NCI-H187 treated with DMSO at 0.1 percent for 48 hours (cell line): ENCODE measurements around the gene CENPL.
"Not testable (repeated sequence)": the region's sequence is repeated elsewhere in the genome, so short reads cannot be mapped to it uniquely, and the experiment has no call there.

Experiments
- DNase-seq: peaks from one replicate; lab custom pipeline; 2025; lab: John Stamatoyannopoulos, UW

The CENPL gene

GRCh38 chr1:173824315-173825081, at the start of gene CENPL, which contains the start of gene DARS2:
TSS of gene CENPL (minus strand) at chr1:173824883. CDS start at chr1:173811299, 13,584 bp downstream.
TSS of gene DARS2 (plus strand) at chr1:173824673. CDS start at chr1:173825230, 557 bp downstream.
- DNase-seq: peak; percentile 99

GRCh38 chr1:173871500-173871899, 46.8 kb upstream of the CENPL start:
- DNase-seq: no peak

- no peak for DNase-seq
These were observed 46.4 kb upstream of the CENPL start for GRCh38 chr1:173871091-173871490.

- DNase-seq: no peak
These were observed 45.8 kb upstream of the CENPL start for GRCh38 chr1:173870252-173871075.

GRCh38 chr1:173869021-173869359, 44.3 kb upstream of the CENPL start:
- DNase-seq: no peak

GRCh38 chr1:173868266-173869020, 43.8 kb upstream of the CENPL start, which contains the start of gene ZBTB37:
TSS of gene ZBTB37 (plus strand) at chr1:173868380. CDS start at chr1:173870226, 1,846 bp downstream.
- DNase-seq: peak; percentile 91

- DNase-seq: peak; percentile 100
These were observed 43.1 kb upstream of the CENPL start, which contains the start of gene GAS5 for GRCh38 chr1:173867753-173868265. TSS of gene GAS5 (minus strand) at chr1:173867989.

- DNase-seq: no peak
These were observed 42.6 kb upstream of the CENPL start for GRCh38 chr1:173867141-173867752.

GRCh38 chr1:173866413-173867115, 41.9 kb upstream of the CENPL start:
- DNase-seq: no peak

GRCh38 chr1:173865468-173866164, 40.9 kb upstream of the CENPL start:
- DNase-seq: no peak

- no peak for DNase-seq
These were observed 39.6 kb upstream of the CENPL start for GRCh38 chr1:173864179-173864867.

GRCh38 chr1:173863224-173864161, 38.8 kb upstream of the CENPL start:
- no peak for DNase-seq

GRCh38 chr1:173862769-173863223, 38.1 kb upstream of the CENPL start:
- DNase-seq: no peak

- not testable (repeated sequence) for DNase-seq
These were observed 37.6 kb upstream of the CENPL start for GRCh38 chr1:173862146-173862768.

- no peak for DNase-seq
These were observed 37.1 kb upstream of the CENPL start for GRCh38 chr1:173861731-173862145.

GRCh38 chr1:173860065-173860464, 35.4 kb upstream of the CENPL start:
- no peak for DNase-seq

- DNase-seq: not testable (repeated sequence)
These were observed 34.9 kb upstream of the CENPL start for GRCh38 chr1:173859547-173859946.
